ENCODE measurements around the gene SLC7A5. TPM values are rescaled to one million over a fixed set of nuclear protein-coding genes. Genes with fewer than 3 reads are reported as not detected.

Gene SLC7A5
- polyA plus RNA-seq, 1 experiment, result 17.9 TPM

- TF ChIP-seq CTCF (IDR thresholded peaks at IDR 0.05; ENCODE audit: low read depth, low read length), result no peak
- peaks cover 19% of the 10 kb centered on the region for H3K9me3 ChIP-seq (ENCODE audit: control insufficient read depth, insufficient read depth, low read length)
- ChIA-PET CTCF (interaction anchor here (0.6 to 3.1 kb wide), 4 partner anchors 29 to 123 kb away, joined by 3 to 17 read pairs (median 6); no protein-coding TSS in a partner anchor), POLR2A (interaction anchor here (1.5 kb wide), 1 partner anchor 61 kb away, joined by 4 read pairs; the partner anchor contains the start of gene SLC7A5)
- no peak overlapping the region for H3K4me3 ChIP-seq (ENCODE audit: low read depth, low read length)
- DNase-seq (ENCODE audit: low read depth, low spot score), result no peak
- H3K27ac ChIP-seq (ENCODE audit: low read depth, low read length), result no peak overlapping the region
- peaks cover 6% of the 10 kb centered on the region for H3K27me3 ChIP-seq (ENCODE audit: control insufficient read depth, insufficient read depth, low read length)
Observed at GRCh38 chr16:87808108-87808507, 61.2 kb downstream of the SLC7A5 start.

- CTCF ChIA-PET, result interaction anchor here (0.6 to 3.1 kb wide), 5 partner anchors 11 to 64 kb away, joined by 3 to 17 read pairs (median 8); no protein-coding TSS in a partner anchor
- no peak for TF ChIP-seq CTCF (IDR thresholded peaks at IDR 0.05; ENCODE audit: low read depth, low read length)
- H3K27me3 ChIP-seq (ENCODE audit: control insufficient read depth, insufficient read depth, low read length), result peaks cover 3% of the 10 kb centered on the region
- H3K4me3 ChIP-seq (ENCODE audit: low read depth, low read length), result peak overlapping the region; percentile 34
- H3K9me3 ChIP-seq (ENCODE audit: control insufficient read depth, insufficient read depth, low read length), result peaks cover 16% of the 10 kb centered on the region
- peak overlapping the region; percentile 89 for H3K27ac ChIP-seq (ENCODE audit: low read depth, low read length)
- DNase-seq (ENCODE audit: low read depth, low spot score), result peak; percentile 78
- POLR2A ChIA-PET, result interaction anchor here (0.6 to 1.5 kb wide), 7 partner anchors 13 to 87 kb away, joined by 3 to 8 read pairs (median 4); partner anchors contain the start of gene SLC7A5
Observed at GRCh38 chr16:87806641-87807546, 62.4 kb downstream of the SLC7A5 start.

GRCh38 chr16:87806261-87806640 is 63.1 kb downstream of the SLC7A5 start:
- Histone ChIP-seq H3K27ac (ENCODE audit: low read depth, low read length) (peak overlapping the region; percentile 89), H3K4me3 (ENCODE audit: low read depth, low read length) (peak overlapping the region; percentile 34), H3K9me3 (ENCODE audit: control insufficient read depth, insufficient read depth, low read length) (peaks cover 16% of the 10 kb centered on the region), H3K27me3 (ENCODE audit: control insufficient read depth, insufficient read depth, low read length) (peaks cover 3% of the 10 kb centered on the region)
- ChIA-PET CTCF (interaction anchor here (0.6 to 3.1 kb wide), 5 partner anchors 12 to 65 kb away, joined by 3 to 17 read pairs (median 8); no protein-coding TSS in a partner anchor), POLR2A (interaction anchor here (0.6 to 1.1 kb wide), 3 partner anchors 13 to 27 kb away, joined by 4 to 8 read pairs (median 7); no protein-coding TSS in a partner anchor)
- no peak for TF ChIP-seq CTCF (IDR thresholded peaks at IDR 0.05; ENCODE audit: low read depth, low read length)
- no peak for DNase-seq (ENCODE audit: low read depth, low spot score)

GRCh38 chr16:87803385-87803784 is 65.9 kb downstream of the SLC7A5 start:
- ChIA-PET CTCF (interaction anchor here (0.6 kb wide), 1 partner anchor 39 kb away, joined by 3 read pairs; no protein-coding TSS in a partner anchor), POLR2A (interaction anchor here (0.6 kb wide), 1 partner anchor 10 kb away, joined by 5 read pairs; no protein-coding TSS in a partner anchor)
- Histone ChIP-seq H3K9me3 (ENCODE audit: control insufficient read depth, insufficient read depth, low read length) (peaks cover 16% of the 10 kb centered on the region), H3K27ac (ENCODE audit: low read depth, low read length) (no peak overlapping the region), H3K27me3 (ENCODE audit: control insufficient read depth, insufficient read depth, low read length) (peaks cover 3% of the 10 kb centered on the region), H3K4me3 (ENCODE audit: low read depth, low read length) (no peak overlapping the region)
- TF ChIP-seq CTCF (IDR thresholded peaks at IDR 0.05; ENCODE audit: low read depth, low read length), result no peak
- DNase-seq (ENCODE audit: low read depth, low spot score), result no peak
